IMR-90 (cell line): ENCODE measurements around the gene SIX4. TPM values are rescaled to one million over a fixed set of nuclear protein-coding genes. Genes with fewer than 3 reads are reported as not detected.

Experiments used
- CEBPB ChIP-seq: IDR thresholded peaks from 2 replicates; pipeline ENCODE4 v1.6.1; 2012; ENCODE audit warnings: low read depth, low read length, improper control_type of control experiment
- MXI1 ChIP-seq: IDR thresholded peaks from 2 replicates; pipeline ENCODE4 v1.6.1; 2012; ENCODE audit warnings: low read depth, mild to moderate bottlenecking, low read length, moderate library complexity, borderline replicate concordance
- RFX5 ChIP-seq: IDR thresholded peaks from 2 replicates; pipeline ENCODE4 v1.8.0; 2012; ENCODE audit warnings: low read depth, mild to moderate bottlenecking, low read length, moderate library complexity
- USF2 ChIP-seq: fragments of 150-350 bp; IDR thresholded peaks from 2 replicates; pipeline ENCODE4 v1.6.1; 2017; ENCODE audit warnings: mild to moderate bottlenecking, antibody characterized with exemption, low read length, low read depth
- polyA plus RNA-seq, 3 experiments: library from polyadenylated mRNA; depleted of rRNA; stranded (reverse); fragments of >200 nt; gene quantifications; 2 replicates each; pipeline ENCODE4 v1.2.3, GENCODE V29; 2012; ENCODE audit warnings: low replicate concordance in 1 of 3
- total RNA-seq: library from RNA; depleted of rRNA; stranded (reverse); fragments of >200 nt; gene quantifications from 2 replicates; pipeline ENCODE4 v1.2.3, GENCODE V29; 2012

Gene SIX4
- total and polyA plus RNA-seq, 2 of the 4 experiments (the other 2 are of a cell fraction) = 7.1 to 42.7 TPM

- peak; percentile 56; the same call in 1 of the 2 replicates for TF ChIP-seq CEBPB
- peak; percentile 54; the same call in 1 of the 2 replicates for TF ChIP-seq USF2
- no peak for TF ChIP-seq RFX5
- peak; percentile 88 for TF ChIP-seq MXI1
Measured at GRCh38 chr14:60723907-60724618, at the start of gene SIX4 (continued).
